Limb (tissue), 2 donors: ENCODE measurements around the gene RPL26.

Experiments
- DNase-seq, 2 donors: peaks; one replicate each; pipeline ENCODE4 v3.0.0-alpha.2; 2016; ENCODE audit errors: extremely low spot score in 2 of 2

RPL26 gene

DNA sequence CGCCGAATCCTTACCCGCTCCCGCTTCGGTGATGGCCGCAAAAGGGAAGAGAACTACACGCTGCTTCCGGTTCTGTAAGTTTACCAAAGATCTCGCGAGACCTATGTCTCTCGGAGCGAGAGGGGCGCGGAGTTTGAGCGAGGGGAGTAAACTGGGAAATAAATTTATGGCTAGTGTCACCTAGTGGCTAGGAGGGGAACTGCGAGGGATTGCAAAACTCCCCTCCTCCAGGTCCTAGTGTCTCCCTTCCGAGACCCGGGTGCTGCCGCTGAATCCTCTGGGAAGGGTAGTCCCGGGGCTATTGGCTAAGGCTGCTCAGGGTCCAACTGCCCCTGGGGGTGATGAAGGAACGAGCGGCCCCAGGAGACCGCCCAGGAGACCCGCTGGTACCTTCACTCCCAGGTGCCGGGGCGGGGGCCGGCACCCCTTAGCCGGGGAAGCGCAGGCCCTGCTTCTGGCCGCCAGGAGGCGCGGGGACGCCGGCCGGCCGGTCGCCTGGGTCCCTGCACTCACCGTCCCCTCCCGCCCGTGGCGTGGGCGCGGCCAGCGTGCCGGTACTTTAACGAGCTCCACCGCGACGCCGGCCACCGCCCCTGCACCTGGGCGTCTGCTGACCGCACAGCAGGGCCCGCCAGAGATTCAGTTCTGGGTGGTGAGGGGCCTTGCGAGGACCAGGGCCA lies at the start of gene RPL26:
Gene RPL26, minus strand, starts transcription at position 51 of the 680 bp plus-strand sequence. CDS start 883 bp downstream, outside the sequence.
- peak; percentile 96 to 100 for DNase-seq

GRCh38 chr17:8430966-8431365 lies 48.0 kb upstream of the RPL26 start:
- DNase-seq: no peak

DNA sequence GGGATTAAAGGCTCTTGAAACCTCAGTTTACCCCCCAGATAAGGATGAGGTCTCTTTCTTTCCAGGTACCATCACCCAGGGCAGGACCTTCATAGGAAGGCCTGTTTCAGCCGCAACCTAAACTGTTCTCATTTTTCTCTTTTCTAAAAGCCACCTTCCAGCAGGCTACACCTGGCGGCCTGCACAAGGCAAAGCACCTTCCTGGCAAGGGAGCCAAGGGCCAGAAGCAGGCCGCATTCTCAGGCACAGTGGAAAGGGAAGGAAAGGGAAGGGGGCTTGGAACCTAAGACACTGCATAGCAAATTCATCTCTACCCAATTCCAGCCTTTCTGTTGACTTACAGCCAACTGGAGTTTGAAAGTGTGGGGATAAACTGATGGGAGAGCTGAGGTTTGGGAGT lies 43.8 kb upstream of the RPL26 start:
- no peak for DNase-seq

GRCh38 chr17:8426094-8426720 lies 43.2 kb upstream of the RPL26 start:
- no peak for DNase-seq

GRCh38 chr17:8421571-8421970 lies 38.6 kb upstream of the RPL26 start:
- no peak for DNase-seq

DNA sequence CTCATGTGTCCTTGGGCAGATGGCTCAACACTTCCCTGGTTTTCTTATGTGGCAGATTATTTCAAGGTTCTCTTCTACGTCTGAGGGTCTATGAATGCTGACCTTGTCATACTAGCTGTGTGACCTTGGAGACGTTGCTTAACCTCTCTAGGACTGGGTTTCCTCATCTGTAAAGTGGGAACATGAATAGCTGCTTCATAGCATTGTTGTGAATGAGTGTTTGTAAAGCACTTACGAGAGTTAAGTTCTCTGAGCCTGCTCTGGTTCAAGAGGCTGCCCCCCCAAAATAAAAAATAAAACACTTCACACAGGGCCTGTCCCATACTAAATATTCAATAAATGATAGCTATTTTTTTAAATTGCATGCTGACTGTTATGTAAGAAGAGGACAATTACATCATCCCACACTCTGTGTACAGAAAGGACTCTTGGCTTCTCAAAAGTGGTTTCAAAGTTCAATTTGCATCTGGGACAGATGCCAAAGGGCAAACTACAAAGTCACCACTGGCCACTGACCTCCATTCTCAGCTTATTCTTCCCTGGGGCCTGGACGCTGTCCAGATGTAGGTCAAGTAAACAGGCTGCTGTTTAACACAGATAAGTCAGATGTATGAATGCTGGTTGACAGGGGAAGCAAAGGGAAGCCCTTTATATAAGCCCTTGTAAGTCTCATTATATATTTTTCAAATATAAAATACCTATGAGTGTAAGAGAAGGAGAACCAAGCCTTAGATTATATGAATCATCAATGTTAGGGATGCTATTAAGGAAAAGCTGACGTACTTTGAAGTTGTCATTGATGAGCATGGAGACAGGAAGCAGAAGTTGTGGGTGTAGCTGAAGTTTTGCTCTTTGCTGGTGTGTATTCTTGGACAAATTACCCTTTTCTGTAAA lies 37.3 kb upstream of the RPL26 start:
- peak in 1 of 2 donors; percentile 5 for DNase-seq

DNA sequence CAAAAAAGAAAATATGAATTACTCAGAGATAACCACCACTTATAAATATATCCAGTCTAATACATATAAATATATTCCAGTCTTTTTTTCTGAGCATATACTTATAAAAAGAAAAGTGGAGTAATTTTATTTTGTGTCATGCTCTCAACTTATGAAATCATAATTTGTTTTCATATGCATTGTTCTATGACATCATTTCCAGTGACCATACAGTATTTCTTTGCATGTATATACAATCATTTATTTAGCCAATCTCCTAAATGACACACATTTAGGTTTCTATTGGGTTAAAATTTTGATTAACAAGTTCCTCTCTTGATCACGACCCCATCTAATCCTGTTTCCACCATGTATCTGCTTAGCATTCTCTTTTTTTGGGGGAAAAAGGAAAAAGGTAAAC lies 36.3 kb upstream of the RPL26 start:
- DNase-seq: no peak

- no peak for DNase-seq
These were observed 35.5 kb upstream of the RPL26 start for GRCh38 chr17:8418471-8418870.

DNA sequence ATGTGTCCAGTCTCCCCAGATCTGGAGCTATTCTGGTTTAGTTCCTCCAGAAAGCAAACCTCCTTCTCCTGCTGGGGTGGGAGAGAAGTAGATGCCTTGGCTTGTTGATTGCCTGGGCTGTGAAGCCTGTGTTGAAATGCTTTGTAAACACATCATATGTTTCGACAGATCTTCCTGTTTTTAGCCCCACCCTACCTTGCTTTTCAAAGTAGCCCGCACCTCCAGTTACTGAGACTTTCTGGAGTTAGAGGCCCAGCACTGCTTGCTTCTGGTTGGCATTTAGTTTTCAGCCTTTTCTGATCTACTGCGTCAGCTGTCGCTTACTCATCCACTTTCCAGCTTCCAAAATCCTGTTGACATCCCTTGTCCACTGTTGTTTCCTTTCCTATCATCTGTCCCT lies 34.8 kb upstream of the RPL26 start:
- DNase-seq: no peak

DNA sequence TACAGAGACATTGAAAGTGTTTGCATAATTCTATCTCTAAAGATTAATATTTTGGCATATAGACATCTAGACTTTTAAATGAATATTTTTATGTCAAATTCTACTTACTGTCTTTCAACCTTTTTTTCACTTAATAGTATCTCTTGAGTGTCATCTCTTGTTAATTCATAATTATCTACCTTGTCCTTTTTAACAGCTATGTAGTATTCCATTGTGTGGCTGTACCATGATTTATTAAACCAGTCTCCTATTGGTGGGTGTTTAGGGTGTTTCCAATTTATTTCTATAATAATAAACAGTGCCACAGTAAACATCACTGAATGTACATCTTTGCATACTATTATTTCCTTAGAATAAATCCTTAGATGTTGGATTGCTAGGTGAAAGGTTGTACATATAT lies 30.9 kb upstream of the RPL26 start:
- DNase-seq: no peak

DNA sequence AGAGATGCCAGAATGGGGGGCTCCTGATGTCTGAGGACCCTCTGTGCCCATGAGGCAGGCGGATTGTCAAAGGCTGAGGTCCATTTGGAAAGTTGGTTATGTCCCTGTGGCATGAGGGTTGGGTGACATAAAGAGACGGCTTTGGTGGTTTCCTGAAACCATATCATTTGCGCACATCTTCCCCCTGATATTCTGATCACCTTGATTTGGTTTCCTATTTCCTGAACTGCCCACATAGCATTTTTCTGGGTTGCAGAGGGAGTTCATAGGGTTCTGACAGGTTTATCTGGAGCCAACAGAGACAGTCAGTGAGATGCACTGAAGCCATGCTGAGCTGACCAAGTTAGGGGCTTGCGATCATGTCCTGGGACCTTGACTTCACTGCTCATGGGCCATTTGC lies 30.3 kb upstream of the RPL26 start:
- no peak for DNase-seq

DNA sequence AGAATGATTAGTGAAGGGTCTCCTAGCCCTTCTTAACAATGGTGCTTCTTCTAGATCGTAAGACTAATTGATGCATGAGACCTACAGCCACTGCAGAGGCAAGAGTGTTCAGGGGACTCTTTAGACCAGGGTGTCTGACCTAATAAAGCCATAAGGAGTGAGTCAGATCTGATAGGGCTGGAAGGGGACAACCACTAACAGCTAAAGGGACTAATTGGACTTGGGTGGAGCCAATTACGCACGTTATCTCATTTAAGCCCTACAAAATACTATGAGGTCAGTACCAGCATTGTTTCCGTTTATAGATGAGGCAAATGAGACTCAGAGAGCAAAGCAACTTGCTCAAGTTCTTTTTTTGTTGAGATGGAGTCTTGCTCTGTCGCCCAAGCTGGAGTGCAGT lies 29.1 kb upstream of the RPL26 start:
- no peak for DNase-seq

GRCh38 chr17:8410883-8411238 lies 27.9 kb upstream of the RPL26 start:
- no peak for DNase-seq

DNA sequence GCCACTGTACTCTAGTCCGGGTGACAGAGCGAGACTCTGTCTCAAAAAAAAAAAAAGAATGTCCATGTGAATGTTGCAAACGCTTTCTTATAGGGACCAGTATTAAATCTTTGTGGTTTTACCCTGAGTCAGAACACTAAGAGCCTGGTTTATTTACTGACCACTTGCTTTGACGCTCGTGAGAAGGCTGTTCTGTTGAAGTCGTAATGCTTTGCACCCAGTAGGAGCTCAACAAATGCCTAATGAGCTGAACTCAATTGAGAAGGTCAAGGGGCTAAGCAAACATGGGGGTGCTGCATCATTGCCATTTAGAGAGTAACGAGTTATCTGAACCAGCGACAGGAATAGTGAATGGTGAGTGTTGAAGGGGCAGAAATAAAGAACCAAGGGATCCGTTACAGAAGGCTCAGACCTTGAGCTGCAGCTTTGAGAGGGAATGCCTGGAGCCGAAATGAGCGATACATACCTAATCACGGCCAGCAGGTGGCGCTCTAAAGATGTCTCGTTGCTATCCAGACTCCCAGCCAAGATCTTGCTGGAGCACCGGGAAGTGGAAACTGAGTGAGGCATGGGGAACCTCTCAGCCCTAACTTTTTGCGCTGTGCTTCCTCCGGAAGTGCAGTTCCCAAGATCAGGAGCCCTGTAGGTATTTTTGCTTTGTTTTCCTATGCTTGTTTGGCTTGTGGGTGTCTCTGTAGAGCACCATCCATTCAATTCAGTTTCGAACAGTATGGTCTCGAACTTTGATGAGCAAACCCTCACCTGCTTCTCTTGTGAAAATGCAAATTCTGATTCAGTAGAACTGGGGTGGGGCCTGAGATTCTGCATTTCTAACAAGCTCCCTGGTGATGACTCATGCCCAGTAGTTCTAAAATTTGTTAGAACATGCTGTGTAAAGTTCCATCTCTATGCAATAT lies 27.2 kb upstream of the RPL26 start:
- DNase-seq: peak; percentile 89 to 91

GRCh38 chr17:8408371-8408770 lies 25.4 kb upstream of the RPL26 start:
- no peak for DNase-seq

DNA sequence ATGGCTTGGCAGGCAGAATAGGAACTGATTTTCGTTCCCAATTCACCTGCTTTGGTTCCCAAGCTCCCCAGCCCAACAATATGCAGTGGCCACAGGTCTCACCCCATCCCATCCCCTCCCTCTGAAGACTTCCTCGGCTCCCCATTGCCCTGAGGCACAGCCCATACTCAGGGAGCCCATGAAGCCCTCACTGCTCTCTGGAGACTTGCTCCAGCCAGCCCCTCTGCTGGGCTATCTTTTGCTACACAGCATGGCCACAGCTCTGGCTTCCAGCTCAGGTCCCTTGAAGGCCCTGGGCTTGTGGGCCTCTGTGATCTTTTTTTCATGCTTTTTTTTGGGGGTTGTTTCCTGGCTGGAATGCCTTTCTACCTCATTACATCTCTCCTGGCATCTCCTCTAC lies 23.2 kb upstream of the RPL26 start:
- DNase-seq: no peak

DNA sequence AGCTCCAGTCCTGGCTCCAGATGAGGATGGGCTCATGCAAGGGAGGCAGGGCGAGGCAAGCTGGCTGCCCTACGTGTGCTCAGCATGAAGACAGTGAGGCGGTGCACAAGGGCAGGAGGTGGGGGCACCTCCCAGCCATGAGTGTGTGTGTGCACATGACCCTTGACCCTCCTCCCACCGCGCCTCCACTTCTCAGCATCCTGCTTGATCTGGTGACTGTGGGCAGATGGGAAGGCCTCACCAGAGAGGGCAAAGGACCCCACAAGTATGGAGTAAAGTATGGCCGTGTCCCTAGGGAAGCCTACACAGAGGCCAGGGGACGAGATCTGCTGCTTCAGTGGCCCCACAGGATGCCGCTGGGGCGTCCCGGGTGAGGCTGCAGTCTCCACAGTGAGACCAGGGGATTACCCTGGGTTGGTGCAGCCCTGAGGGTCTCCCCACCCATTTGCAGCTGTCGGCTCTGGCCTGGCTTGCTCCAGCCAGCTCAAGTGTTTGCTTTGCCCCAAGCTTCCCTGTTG lies 22.6 kb upstream of the RPL26 start:
- no peak for DNase-seq

- no peak for DNase-seq
These were observed 20.0 kb upstream of the RPL26 start for GRCh38 chr17:8402921-8403536.

DNA sequence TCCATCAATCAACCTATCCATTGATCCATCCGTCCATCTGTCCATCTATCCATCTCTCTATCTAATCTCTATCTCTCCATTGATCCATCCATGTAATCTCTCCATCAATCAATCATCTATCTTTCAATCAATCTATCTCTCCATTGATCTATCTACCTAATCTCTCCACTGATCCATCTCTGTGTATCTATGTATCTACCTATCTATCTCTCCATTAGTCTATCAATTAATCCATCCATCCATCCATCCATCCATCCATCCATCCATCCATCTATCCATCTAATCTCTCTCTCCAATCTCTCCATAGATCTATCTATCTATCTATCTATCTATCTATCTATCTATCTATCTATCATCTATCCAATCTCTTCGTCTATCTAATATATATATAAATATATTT lies 18.1 kb upstream of the RPL26 start:
- no peak for DNase-seq

GRCh38 chr17:8398980-8399379 lies 16.0 kb upstream of the RPL26 start:
- DNase-seq: no peak

DNA sequence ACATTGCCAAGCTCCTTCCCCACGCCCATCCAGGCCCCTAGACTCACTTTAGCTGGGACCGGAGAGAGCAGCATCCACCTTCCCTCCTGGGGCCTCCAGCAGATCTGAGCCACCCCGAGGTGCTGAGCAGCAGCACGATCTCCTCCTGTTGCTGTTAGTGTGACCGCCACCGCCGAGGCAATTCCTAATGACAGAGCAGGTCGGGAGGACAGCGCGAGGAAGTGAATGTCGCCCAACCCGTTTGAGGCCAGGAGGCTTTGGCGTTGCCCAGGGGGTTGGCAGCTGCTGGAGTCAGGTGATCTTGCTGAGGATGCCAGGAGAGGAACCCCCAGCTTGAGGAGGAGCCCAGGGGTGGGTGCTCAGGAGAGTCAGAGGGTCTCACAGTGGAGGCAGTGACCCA lies 14.6 kb upstream of the RPL26 start, which contains the start of gene RNF222:
Gene RNF222, minus strand, starts transcription at position 192 of the 400 bp plus-strand sequence. CDS start 4,366 bp downstream, outside the sequence.
- DNase-seq: no peak
